ENCODE measurements around the gene AHRR.
"Not testable (repeated sequence)": the region's sequence is repeated elsewhere in the genome, so short reads cannot be mapped to it uniquely, and the experiment has no call there.

AHRR gene

DNA sequence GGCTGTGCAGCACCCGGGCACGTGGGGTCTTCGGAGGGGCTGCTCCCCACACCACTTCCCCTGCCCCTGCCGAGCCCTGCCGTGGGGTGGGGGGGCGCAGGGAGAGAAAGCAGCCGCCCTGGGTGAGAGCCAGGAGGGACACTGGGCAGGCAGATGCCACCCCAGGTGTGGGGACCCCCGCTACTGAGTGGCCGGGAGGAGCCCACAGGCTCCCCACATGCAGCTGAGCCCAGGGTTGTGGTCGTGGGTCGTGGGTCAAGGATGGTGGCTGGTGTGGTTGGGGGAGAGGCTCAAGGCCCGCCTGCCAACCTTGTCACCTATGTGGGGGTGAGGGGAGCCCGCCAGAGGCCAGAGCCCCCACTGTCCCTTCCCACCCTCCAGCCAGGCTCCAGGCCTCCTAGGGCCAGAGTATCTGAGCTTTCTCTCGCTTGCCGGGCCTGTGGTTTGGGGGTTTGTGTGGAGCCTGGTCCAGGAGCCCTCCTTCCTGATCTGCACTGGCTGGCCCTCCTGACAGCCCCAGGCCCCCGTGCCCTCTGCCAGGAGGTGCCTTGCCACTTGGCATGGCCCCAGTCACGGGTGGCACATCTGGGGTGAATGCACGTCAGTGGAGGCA is 157.0 kb downstream of the AHRR start:
- DNase-seq = no peak

DNA sequence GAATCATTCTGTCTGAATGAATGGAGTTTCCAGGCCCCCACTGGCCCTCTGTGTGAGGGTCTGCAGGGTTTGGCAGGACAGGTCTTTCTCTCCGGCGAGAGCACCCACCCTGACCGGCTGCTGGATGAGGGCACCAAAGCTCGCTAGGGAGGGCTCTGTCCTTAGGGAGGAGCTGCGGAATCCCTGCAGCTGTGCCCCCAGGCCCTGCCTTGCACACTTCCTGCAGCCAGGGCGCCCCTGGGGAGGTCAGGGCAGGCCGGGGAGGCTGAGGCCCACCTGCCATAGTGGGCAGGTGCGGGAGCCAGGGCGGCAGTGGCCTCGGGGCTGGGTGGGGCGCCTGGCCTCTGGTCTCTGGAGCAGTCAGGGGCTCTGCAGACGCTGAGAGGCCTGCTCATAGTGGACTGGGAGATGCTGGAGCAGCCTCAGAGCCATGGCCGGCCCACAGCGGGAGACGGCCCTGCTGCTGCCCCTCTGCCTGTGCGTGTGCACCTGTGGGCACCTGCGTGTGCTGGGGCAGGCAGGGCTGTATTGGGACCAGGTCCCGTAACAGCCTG is 157.5 kb downstream of the AHRR start:
- DNase-seq = no peak

DNA sequence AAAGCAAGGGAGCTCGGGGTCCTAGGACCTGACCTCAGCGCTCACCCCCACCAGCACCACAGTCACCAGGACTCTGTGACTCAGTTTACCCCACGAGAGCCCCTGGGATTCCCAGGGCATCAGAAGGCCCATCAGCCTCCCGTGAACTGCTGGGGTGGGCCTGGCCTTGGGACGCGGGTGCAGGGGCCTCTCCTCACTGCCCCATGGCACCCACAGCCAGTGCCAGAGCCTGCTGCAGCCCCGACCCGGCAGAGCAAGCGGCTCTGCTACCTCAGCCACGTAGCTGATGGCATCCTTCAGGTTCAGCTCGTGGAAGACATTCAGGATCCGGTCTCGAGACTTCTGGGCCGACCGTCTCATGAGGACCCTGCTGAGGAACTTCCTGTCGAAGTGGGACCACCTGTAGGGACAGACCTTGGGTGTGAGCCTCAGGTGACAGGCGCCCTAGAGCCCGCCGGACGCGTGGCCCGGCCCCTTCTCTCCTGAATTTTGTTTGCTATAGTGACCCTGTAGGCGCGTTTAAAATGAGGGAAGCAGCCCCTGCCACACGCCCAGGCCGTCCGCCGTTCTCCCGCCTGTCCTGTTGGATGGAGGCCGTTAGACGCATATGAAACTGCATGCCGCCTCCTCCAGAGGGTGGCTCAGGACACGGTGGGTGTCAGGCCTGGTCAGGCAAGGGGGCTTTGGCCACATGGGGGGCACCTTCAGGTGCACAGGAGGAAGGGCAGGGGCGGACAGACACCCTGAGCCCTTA is 158.2 kb downstream of the AHRR start:
- DNase-seq = no peak

DNA sequence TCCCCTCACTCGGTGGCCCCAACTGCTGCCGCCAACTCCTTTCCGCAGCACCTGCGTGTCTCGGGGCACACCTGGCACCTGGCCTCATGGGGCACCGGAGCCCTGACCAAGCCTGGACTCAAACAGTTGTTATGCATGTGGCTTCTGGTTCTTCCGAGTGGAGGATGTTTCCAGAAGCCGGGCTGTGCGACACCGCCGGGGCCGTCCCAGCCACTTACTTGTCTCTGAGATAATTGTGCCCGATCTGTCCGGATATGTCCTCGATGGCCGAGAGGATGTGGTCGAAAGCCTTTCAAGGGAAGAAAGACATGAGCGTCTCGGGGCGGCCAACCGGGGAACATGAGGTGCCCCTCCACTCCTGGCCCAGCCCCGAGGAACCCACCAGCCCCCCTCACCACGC is 159.8 kb downstream of the AHRR start:
- DNase-seq = no peak

DNA sequence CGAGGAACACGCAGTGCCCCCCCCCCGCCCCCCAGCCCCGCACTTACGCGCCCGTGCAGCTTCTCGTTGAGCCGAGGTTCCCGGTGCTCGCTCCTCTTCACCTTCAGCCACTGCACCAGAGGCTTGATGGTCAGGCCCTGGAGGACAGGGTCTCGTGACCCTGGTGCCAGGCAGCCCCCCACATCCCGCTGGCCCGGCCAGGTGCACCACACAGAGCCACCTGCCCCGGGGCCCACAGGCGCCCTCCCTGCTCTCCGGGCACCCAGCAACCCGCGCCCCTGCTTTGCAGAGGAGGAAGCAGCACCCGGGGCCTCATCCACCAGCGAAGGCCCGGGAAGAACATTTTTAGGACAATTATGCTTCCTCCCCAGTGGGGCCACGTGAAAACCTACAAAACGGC is 160.5 kb downstream of the AHRR start:
- no peak for DNase-seq

DNA sequence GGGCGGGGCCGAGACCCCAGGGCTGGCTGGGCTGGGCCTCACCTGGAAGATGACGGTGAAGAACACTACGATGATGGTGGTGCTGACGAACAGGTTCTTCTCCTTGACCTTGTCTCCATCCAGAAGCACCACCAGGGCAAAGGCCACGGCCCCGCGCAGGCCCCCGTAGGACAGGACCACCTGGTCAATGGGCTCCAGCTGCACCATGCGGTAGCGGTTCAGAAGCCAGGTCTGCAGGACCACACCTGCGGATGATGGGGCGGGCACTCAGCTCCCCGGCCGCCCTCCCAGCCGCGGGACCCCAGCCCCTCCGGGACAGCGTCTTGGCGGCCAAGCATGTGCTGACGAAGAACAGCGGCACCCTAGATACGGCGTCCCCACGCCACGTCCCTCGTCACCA is 161.0 kb downstream of the AHRR start:
- DNase-seq = no peak

DNA sequence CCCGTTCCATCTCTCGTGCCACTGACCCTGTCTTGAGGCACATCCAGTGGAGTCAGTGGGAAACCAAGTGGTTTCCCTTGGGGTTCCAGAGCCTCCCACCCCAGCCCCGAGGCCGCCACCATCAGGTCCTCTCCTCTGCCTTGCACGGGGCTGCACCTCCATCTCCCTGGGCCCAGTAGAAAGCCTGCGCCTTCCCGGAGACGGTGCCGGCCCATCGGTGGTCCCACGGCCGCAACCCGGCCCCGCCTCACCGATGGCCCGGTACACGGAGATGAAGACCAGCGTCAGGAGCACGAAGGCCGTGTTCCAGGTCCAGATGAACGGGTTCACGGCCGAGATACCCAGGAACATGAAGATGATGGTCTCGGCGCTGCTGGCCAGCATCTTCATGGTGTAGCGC is 161.5 kb downstream of the AHRR start:
- DNase-seq = no peak

DNA sequence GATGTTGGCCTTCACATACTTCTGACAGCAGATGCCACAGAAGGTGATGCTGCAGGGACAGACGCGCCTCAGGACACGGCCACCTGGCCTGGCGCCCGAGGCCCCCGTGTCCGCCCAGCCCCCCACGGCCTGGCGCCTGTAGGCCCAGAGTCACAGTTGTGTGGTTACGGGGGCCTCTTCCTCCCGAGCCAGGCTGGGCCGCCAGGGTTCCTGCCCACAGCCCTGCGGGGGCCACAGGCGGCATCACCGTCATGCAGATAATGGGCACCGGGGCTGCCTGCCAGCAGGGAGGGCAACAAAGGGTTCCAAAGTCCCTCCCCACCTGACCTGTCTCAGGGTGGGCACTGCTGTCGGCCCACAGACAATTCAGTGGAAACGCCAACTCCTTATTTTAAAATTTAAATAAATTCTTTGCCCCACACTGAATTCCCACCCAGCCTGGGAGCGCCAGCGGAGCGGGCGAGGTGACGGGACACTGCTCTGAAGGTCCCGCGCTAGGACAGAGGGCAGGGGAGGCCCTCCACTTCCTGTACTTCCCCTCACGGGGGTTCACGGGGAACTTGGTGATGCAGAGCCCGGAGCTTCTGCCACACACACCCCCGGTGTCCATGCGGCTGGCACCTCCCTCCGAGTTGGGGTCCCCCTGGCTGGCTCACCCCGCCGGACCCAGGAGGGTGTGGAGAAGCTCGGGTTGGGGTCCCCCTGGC is 162.1 kb downstream of the AHRR start:
- DNase-seq = no peak

DNA sequence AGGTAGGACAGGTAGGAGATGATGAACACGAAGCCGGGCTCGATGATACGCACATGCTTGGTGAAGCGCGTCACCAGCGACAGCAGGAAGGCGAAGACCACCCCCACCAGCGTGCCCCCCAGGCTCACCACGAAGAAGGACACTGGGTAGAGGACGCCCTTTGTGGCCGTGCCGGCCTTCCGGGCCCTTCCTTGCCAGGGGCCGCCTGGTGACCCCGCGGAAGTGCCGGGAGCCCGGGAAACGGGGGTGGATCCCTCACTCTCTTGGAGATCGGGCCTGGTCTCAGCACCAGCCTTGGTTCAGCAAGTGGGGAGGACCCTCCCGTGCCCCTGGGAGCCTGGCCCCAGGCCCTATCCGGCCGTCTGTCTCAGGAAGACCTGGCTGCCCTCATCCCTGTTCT is 163.0 kb downstream of the AHRR start:
- DNase-seq = no peak

DNA sequence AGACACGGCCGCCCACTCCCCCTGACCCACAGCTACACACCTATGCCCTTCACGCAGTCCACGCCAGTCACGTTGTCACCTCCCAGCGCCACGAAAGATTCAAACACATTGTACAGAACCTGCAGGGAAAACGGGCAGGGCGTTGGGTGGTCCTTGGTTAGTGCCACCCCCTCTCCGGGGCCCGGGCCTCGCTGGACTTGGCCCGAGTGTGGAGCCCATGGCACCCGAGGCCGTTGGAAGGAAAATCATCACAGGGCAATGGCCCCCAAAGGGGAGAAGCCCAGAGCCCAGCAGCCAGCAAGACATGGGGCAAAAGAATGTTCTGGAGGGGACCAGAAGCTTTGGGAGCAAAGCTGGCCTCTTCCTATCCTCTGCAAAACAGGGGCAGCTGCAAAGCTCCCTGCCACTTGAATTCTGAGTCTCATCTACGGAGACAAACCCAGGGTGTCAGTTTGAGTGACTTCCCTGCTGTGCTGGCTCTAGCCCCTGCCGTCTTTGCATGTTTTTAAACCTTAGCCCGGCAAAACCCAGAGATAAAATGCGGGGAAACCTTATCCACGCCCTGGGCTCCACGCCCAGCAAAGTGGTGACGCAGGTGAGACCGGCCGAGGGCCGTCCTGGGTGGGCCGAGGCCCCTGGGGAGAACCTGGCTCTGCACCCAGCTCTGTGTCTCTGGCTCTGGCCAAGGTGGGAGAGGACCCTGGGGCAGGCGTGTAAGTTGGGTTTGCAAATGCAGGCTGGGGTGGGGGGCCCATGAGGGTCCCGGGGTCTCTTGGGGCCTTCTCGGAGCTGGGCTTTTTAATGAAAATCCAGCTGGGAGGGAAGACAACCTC is 163.8 kb downstream of the AHRR start:
- no peak for DNase-seq

DNA sequence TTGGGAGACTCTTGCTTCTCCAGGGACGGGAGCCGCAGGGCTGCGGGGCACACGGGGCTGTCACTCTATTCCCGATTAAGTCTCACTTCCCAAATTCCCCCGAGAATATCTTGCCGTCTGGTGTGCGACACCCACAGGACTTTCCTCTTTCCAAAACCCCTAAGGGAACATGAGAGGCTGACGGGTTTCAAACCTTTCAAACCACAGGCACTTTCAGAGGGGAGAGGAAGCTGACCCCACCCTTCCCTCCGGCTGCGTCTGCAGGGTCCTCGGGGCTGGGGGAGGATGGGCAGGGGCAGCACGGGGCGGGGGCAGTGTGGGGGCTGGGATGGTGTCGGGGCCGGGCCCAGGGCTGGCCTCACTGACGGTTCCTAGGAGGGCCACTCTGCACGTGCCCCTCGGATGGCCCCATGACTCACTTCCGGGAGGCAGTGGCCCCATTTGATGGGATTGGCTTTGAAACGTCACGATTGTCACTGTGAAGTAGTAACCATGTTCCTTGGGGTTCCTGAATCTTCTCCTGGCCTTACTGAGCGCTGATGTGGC is 164.5 kb downstream of the AHRR start:
- DNase-seq = no peak

DNA sequence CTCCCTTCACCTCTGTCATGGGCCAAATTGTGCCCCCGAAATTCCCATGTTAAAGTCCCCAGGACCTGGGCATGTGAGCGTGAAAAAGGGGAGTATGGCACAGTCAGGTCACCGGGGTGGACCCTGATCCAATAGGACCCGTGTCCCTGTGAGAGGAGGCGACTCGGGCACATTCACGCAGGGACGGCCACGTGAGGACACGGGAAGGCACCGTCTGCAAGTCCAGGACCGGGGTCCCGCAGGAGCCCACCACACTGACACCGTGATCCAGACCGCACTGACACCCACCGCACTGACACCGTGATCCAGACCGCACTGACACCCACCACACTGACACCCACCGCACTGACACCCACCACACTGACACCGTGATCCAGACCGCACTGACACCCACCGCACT is 165.1 kb downstream of the AHRR start:
- not testable (repeated sequence) for DNase-seq
